Mesendoderm (in vitro differentiated cells): ENCODE data around the gene CX3CL1.

Experiments
- DNase-seq: peaks from one replicate; pipeline ENCODE4 v3.0.0; 2013
- H2AK5ac ChIP-seq: 2 replicates; pipeline ENCODE4 v1.6.1; 2013; ENCODE audit warnings: low read length, inconsistent platforms
- H2BK120ac ChIP-seq: 2 replicates; pipeline ENCODE4 v1.6.1; 2013; ENCODE audit warnings: low read depth, mild to moderate bottlenecking, low read length, moderate library complexity, mixed read lengths
- H2BK15ac ChIP-seq: replicated peaks from 2 replicates; pipeline ENCODE4 v1.6.1; 2013; ENCODE audit warnings: low read depth, mild to moderate bottlenecking, moderate library complexity
- H2BK5ac ChIP-seq: 2 replicates; pipeline ENCODE4 v1.6.1; 2013; ENCODE audit warnings: low read length, inconsistent platforms
- H3K18ac ChIP-seq: 2 replicates; pipeline ENCODE4 v1.6.1; 2013; ENCODE audit warnings: mild to moderate bottlenecking, low read length, mixed read lengths
- H3K23ac ChIP-seq: one replicate; pipeline ENCODE4 v1.6.1; 2013; ENCODE audit warnings: low read length
- H3K27ac ChIP-seq: 2 replicates; pipeline ENCODE4 v1.5.1; 2013; ENCODE audit warnings: low read depth, mild to moderate bottlenecking, inconsistent platforms, low read length, moderate library complexity
- H3K27me3 ChIP-seq: 2 replicates; pipeline ENCODE4 v1.6.1; 2013; ENCODE audit warnings: low read length, control low read depth, mild to moderate bottlenecking, inconsistent platforms; ENCODE audit not compliant: insufficient read depth, poor library complexity
- H3K36me3 ChIP-seq: 2 replicates; pipeline ENCODE4 v1.6.1; 2013; ENCODE audit warnings: low read length, inconsistent platforms; ENCODE audit not compliant: control insufficient read depth, insufficient read depth
- H3K4ac ChIP-seq: one replicate; pipeline ENCODE4 v1.6.1; 2013; ENCODE audit warnings: low read depth, mild to moderate bottlenecking, low read length, moderate library complexity
- H3K4me1 ChIP-seq: 2 replicates; pipeline ENCODE4 v1.6.1; 2013; ENCODE audit warnings: low read depth, low read length, inconsistent platforms; ENCODE audit not compliant: control insufficient read depth
- H3K4me2 ChIP-seq: 2 replicates; pipeline ENCODE4 v1.6.1; 2013; ENCODE audit warnings: low read length
- H3K4me3 ChIP-seq: 2 replicates; pipeline ENCODE4 v1.5.1; 2013; ENCODE audit warnings: mild to moderate bottlenecking, low read length
- H3K56ac ChIP-seq: one replicate; pipeline ENCODE4 v1.6.1; 2013; ENCODE audit warnings: low read length
- H3K79me1 ChIP-seq: 2 replicates; pipeline ENCODE4 v1.6.1; 2013; ENCODE audit warnings: low read length, inconsistent platforms
- H3K79me2 ChIP-seq: 2 replicates; pipeline ENCODE4 v1.6.1; 2013; ENCODE audit warnings: mild to moderate bottlenecking, low read length; ENCODE audit not compliant: control insufficient read depth, insufficient read depth
- H3K9ac ChIP-seq: 2 replicates; pipeline ENCODE4 v1.6.1; 2013; ENCODE audit warnings: low read length, inconsistent platforms
- H4K5ac ChIP-seq: one replicate; pipeline ENCODE4 v1.6.1; 2013; ENCODE audit warnings: low read length
- H4K8ac ChIP-seq: one replicate; pipeline ENCODE4 v1.6.1; 2013; ENCODE audit warnings: low read depth, mild to moderate bottlenecking, control low read depth, low read length, moderate library complexity
- WGBS: extraction: QIAGEN DNeasy Blood & Tissue Kit; methylation state at CpG from one replicate; pipeline ENCODE4 v1.1.7; 2013; ENCODE audit warnings: low lambda C conversion rate, missing lambda C conversion rate; ENCODE audit not compliant: insufficient coverage; ENCODE audit errors: extremely low coverage; 5-methylcytosine and 5-hydroxymethylcytosine counted together

The CX3CL1 gene

DNA sequence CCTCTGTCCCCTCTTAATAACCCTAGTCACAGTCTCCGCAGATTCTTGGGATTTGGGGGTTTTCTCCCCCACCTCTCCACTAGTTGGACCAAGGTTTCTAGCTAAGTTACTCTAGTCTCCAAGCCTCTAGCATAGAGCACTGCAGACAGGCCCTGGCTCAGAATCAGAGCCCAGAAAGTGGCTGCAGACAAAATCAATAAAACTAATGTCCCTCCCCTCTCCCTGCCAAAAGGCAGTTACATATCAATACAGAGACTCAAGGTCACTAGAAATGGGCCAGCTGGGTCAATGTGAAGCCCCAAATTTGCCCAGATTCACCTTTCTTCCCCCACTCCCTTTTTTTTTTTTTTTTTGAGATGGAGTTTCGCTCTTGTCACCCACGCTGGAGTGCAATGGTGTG lies 8.1 kb upstream of the CX3CL1 start:
- no peaks in the 10 kb centered on the region for H3K27me3 ChIP-seq
- H3K56ac ChIP-seq = no peak overlapping the region
- H2BK5ac ChIP-seq = no peak overlapping the region
- no peak overlapping the region for H4K5ac ChIP-seq
- no peak overlapping the region for H3K23ac ChIP-seq
- H3K36me3 ChIP-seq = no peaks in the 10 kb centered on the region
- no peak overlapping the region for H3K4ac ChIP-seq
- no peaks in the 10 kb centered on the region for H3K79me1 ChIP-seq
- H2AK5ac ChIP-seq = no peak overlapping the region
- H3K4me3 ChIP-seq = no peak overlapping the region
- no peak for DNase-seq
- no peak overlapping the region for H3K27ac ChIP-seq
- H3K4me2 ChIP-seq = no peak overlapping the region
- H3K79me2 ChIP-seq = no peaks in the 10 kb centered on the region
- no peak overlapping the region for H3K9ac ChIP-seq
- H2BK15ac ChIP-seq = no peak overlapping the region
- WGBS = no CpG with 5 or more reads among the region's 3 CpGs
- H2BK120ac ChIP-seq = no peak overlapping the region
- no peaks in the 10 kb centered on the region for H3K4me1 ChIP-seq
- H4K8ac ChIP-seq = no peak overlapping the region
- H3K18ac ChIP-seq = no peak overlapping the region

DNA sequence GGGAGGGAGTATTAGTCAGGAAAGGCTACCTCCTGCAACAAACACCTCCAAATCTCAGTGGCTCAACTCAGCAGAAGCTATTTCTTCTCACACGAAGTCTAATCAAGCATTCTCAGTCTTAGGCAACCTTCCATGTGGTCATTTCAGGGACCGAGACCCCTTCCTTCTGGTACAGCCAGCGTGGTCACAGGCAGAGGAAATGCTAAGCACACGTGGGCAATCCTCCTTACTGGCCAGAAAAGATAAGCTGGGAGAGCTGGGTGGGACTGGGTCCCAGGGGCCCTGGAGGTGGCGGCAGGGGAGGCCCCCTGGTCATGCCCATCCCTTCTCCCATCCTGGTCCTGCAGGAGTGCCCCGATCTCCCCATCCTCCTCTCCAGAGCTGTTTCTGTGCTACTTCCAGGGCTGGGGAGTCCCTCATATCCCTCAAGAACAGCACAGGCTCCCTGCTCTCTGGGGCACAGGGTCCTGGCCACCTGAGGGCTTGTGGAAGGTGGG lies 5.7 kb upstream of the CX3CL1 start:
- Histone ChIP-seq H2BK5ac (no peak overlapping the region), H3K56ac (no peak overlapping the region), H3K4me2 (no peak overlapping the region), H3K79me2 (no peaks in the 10 kb centered on the region), H3K4me1 (no peaks in the 10 kb centered on the region), H2AK5ac (no peak overlapping the region), H3K4me3 (no peak overlapping the region), H3K9ac (no peak overlapping the region), H3K4ac (no peak overlapping the region), H3K27me3 (no peaks in the 10 kb centered on the region), H2BK15ac (no peak overlapping the region), H3K36me3 (no peaks in the 10 kb centered on the region), H4K8ac (no peak overlapping the region), H3K27ac (no peak overlapping the region), H3K79me1 (no peaks in the 10 kb centered on the region), H3K23ac (no peak overlapping the region), H2BK120ac (no peak overlapping the region), H3K18ac (no peak overlapping the region), H4K5ac (no peak overlapping the region)
- DNase-seq = no peak
- no CpG with 5 or more reads among the region's 6 CpGs for WGBS

GRCh38 chr16:57367116-57367752 lies 5.1 kb upstream of the CX3CL1 start:
- H3K4me3 ChIP-seq = no peak overlapping the region
- H3K4me2 ChIP-seq = no peak overlapping the region
- no peak overlapping the region for H3K27ac ChIP-seq
- no peaks in the 10 kb centered on the region for H3K79me1 ChIP-seq
- H4K8ac ChIP-seq = no peak overlapping the region
- H4K5ac ChIP-seq = no peak overlapping the region
- no peak for DNase-seq
- H2BK120ac ChIP-seq = no peak overlapping the region
- no peaks in the 10 kb centered on the region for H3K27me3 ChIP-seq
- H2BK15ac ChIP-seq = no peak overlapping the region
- H3K79me2 ChIP-seq = no peaks in the 10 kb centered on the region
- H3K4ac ChIP-seq = no peak overlapping the region
- H3K23ac ChIP-seq = no peak overlapping the region
- no CpG with 5 or more reads among the region's 7 CpGs for WGBS
- no peak overlapping the region for H3K9ac ChIP-seq
- H2BK5ac ChIP-seq = no peak overlapping the region
- H3K4me1 ChIP-seq = no peaks in the 10 kb centered on the region
- H3K56ac ChIP-seq = no peak overlapping the region
- no peaks in the 10 kb centered on the region for H3K36me3 ChIP-seq
- H3K18ac ChIP-seq = no peak overlapping the region
- H2AK5ac ChIP-seq = no peak overlapping the region

DNA sequence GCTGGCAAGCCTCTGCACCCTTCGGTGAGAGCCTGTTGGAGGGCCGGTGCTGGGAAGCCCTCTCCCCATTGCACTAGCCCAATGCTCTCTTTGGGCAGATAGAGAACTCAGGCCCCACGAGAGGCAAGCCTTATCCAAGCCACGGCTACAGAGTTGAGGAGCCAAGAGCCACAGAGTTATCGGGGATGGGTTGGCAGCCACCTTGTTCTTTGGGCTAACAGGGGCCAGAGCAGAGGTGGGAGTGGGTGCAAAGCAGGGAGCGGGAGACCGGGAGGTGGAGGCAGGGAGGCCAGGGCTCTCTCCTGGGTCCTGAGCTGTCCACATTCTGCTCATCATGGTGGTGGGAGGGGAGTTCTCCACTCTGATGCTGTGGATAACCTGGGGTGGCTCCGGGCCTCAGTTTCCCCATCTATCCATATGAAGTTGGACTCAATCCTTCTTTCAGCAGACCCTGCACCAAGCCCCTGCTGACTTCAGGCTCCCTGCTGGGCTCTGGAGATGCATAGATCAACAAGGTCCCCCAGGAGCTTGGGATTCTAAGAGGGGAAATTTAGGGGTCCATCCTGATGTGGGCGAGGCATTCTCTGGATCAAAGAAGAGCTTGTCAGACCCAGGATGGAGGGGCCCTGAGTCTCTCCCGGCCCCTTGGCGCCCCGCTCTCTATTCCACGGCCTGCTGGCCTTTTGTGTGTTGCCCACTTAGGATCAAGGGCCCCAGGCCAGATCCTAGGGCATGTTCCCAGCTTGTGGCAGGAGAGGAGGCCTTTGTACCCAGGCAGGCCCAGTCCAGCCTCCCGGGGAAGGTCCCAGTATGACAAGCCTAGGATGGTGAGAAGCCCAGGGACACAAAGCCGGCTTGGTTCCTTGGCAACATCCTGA lies 557 bp upstream of the CX3CL1 start:
- Histone ChIP-seq H3K4me3 (no peak overlapping the region), H3K27me3 (no peaks in the 10 kb centered on the region), H3K9ac (no peak overlapping the region), H2BK5ac (no peak overlapping the region), H4K8ac (no peak overlapping the region), H2BK15ac (no peak overlapping the region), H3K56ac (no peak overlapping the region), H3K79me2 (no peaks in the 10 kb centered on the region), H3K79me1 (no peaks in the 10 kb centered on the region), H3K4ac (no peak overlapping the region), H3K27ac (no peak overlapping the region), H2AK5ac (no peak overlapping the region), H3K23ac (no peak overlapping the region), H4K5ac (no peak overlapping the region), H3K18ac (no peak overlapping the region), H3K36me3 (no peaks in the 10 kb centered on the region), H3K4me2 (no peak overlapping the region), H3K4me1 (peaks cover 4% of the 10 kb centered on the region), H2BK120ac (no peak overlapping the region)
- DNase-seq = no peak
- no CpG with 5 or more reads among the region's 15 CpGs for WGBS

DNA sequence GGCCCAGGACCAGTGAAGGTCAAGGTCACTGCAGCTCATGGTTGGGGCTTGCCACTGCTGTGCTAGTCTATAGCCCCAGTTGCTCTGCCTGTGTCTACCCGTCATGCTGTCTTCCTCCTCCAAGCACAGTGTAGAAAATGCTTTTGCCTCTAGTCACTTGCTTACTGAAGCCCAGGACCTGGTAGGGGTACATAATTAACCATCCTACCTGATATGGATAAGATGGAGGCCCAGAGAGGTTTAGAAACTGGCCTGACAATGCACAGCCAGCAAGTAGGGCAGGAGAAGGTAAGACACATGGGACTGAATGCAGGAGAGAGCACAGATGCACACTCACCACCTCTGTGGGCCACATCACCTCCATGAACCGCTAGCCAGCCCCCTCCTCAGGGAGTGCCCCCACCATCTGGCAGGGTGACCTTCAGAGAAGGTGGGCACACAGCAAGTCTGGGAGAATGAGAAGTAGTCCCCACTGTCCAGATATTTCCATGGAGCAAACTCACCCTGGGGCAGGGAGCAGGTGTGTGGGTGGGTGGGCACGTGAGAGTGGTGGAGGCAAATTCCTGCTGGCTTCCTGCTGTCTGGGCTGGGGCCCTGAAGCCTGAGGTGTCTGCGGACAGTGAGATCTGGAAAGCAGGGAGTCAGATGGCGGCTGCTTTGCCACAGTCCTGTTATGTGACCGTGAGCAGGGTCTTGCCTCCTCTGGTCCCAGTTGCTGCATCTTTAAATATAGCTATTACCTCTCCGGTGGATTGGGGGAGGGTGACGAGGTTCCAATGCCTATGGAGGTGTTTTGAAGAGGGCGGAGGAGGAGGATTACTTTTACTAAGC lies 1.0 kb downstream of the CX3CL1 start:
- no peak overlapping the region for H3K9ac ChIP-seq
- no CpG with 5 or more reads among the region's 9 CpGs for WGBS
- H3K79me2 ChIP-seq = no peaks in the 10 kb centered on the region
- no peaks in the 10 kb centered on the region for H3K27me3 ChIP-seq
- H4K8ac ChIP-seq = no peak overlapping the region
- no peak overlapping the region for H2BK120ac ChIP-seq
- H4K5ac ChIP-seq = no peak overlapping the region
- no peak overlapping the region for H3K4me3 ChIP-seq
- no peak overlapping the region for H3K4ac ChIP-seq
- no peaks in the 10 kb centered on the region for H3K36me3 ChIP-seq
- no peak overlapping the region for H3K18ac ChIP-seq
- no peak overlapping the region for H3K4me2 ChIP-seq
- H3K23ac ChIP-seq = no peak overlapping the region
- no peak overlapping the region for H3K56ac ChIP-seq
- H2AK5ac ChIP-seq = no peak overlapping the region
- no peaks in the 10 kb centered on the region for H3K79me1 ChIP-seq
- no peak overlapping the region for H2BK15ac ChIP-seq
- H2BK5ac ChIP-seq = no peak overlapping the region
- peaks cover 4% of the 10 kb centered on the region for H3K4me1 ChIP-seq
- no peak for DNase-seq
- no peak overlapping the region for H3K27ac ChIP-seq
